IgD-negative memory B cell (primary cell): ENCODE data around the gene FOXO1. TPM values are rescaled to one million over a fixed set of nuclear protein-coding genes. Genes with fewer than 3 reads are reported as not detected.
A peak's percentile ranks its signal among the peaks of the same experiment; 100 is the strongest.

Experiments used
- H3K27ac Mint-ChIP-seq, 3 donors: one replicate each; pipeline ENCODE4 v1.8.0; 2020 to 2022; ENCODE audit warnings: mild to moderate bottlenecking in 3 of 3, mixed read lengths in 3 of 3, moderate library complexity in 1 of 3
- H3K27me3 Mint-ChIP-seq: one replicate; pipeline ENCODE4 v1.8.0; 2021; ENCODE audit warnings: mixed read lengths
- H3K36me3 Mint-ChIP-seq: one replicate; pipeline ENCODE4 v1.8.0; 2020; ENCODE audit warnings: mild to moderate bottlenecking, mixed read lengths
- H3K4me1 Mint-ChIP-seq, 3 donors: one replicate each; pipeline ENCODE4 v1.8.0; 2020 to 2022; ENCODE audit warnings: mixed read lengths in 3 of 3, mild to moderate bottlenecking in 1 of 3
- H3K4me3 Mint-ChIP-seq, 4 donors: one replicate each; pipeline ENCODE4 v1.8.0; 2020 to 2022; ENCODE audit warnings: mild to moderate bottlenecking in 4 of 4, mixed read lengths in 4 of 4, moderate library complexity in 3 of 4
- H3K9me3 Mint-ChIP-seq, 3 donors: one replicate each; pipeline ENCODE4 v1.8.0; 2020 to 2021; ENCODE audit warnings: mixed read lengths in 3 of 3, mild to moderate bottlenecking in 1 of 3
- polyA plus RNA-seq: library from polyadenylated mRNA; unstranded; fragments of 300-500 nt; fragmentation: Illumina TruSeq; gene quantifications from one replicate; pipeline ENCODE4 v1.2.3, GENCODE V29; 2021

The FOXO1 gene
- polyA plus RNA-seq, 1 donor from 2014 or later = 16.5 TPM

GRCh38 chr13:40657951-40658350 is 8.5 kb downstream of the FOXO1 start:
- Mint-ChIP-seq H3K4me3 (peak overlapping the region in 2 of 4 donors; percentile 53 to 59), H3K27me3 (no peaks in the 10 kb centered on the region), H3K4me1 (peaks cover 62 to 69% (median 67%) of the 10 kb centered on the region in 3 donors), H3K27ac (peak overlapping the region in 2 of 3 donors; percentile 67 to 80), H3K36me3 (peaks cover 3% of the 10 kb centered on the region), H3K9me3 (no peaks in the 10 kb centered on the region)

- Mint-ChIP-seq H3K4me3 (peak overlapping the region in 1 of 4 donors; percentile 61), H3K27me3 (no peaks in the 10 kb centered on the region), H3K4me1 (peaks cover 61 to 68% (median 67%) of the 10 kb centered on the region in 3 donors), H3K9me3 (no peaks in the 10 kb centered on the region), H3K36me3 (peaks cover 3% of the 10 kb centered on the region), H3K27ac (peak overlapping the region in 2 of 3 donors; percentile 67 to 83)
Observed at GRCh38 chr13:40657307-40657706, 9.1 kb downstream of the FOXO1 start.

- peaks cover 67 to 68% (median 67%) of the 10 kb centered on the region in 3 donors for H3K4me1 Mint-ChIP-seq
- peak overlapping the region in 1 of 3 donors; percentile 12 for H3K27ac Mint-ChIP-seq
- no peaks in the 10 kb centered on the region for H3K9me3 Mint-ChIP-seq
- H3K36me3 Mint-ChIP-seq = peaks cover 3% of the 10 kb centered on the region
- no peaks in the 10 kb centered on the region for H3K27me3 Mint-ChIP-seq
- peak overlapping the region in 1 of 4 donors; percentile 30 for H3K4me3 Mint-ChIP-seq
Observed at GRCh38 chr13:40656358-40656757, 10.1 kb downstream of the FOXO1 start.

- peaks cover 71 to 76% (median 71%) of the 10 kb centered on the region in 3 donors for H3K4me1 Mint-ChIP-seq
- H3K9me3 Mint-ChIP-seq = no peaks in the 10 kb centered on the region
- H3K36me3 Mint-ChIP-seq = peaks cover 2% of the 10 kb centered on the region
- no peaks in the 10 kb centered on the region for H3K27me3 Mint-ChIP-seq
- H3K4me3 Mint-ChIP-seq = peak overlapping the region; percentile 84 to 91 (median 88)
- peak overlapping the region; percentile 73 to 95 (median 85) for H3K27ac Mint-ChIP-seq
Observed at GRCh38 chr13:40653527-40654318, 12.7 kb downstream of the FOXO1 start.

- H3K4me3 Mint-ChIP-seq = peak overlapping the region; percentile 84 to 91 (median 88)
- peak overlapping the region; percentile 73 to 95 (median 85) for H3K27ac Mint-ChIP-seq
- no peaks in the 10 kb centered on the region for H3K27me3 Mint-ChIP-seq
- H3K9me3 Mint-ChIP-seq = no peaks in the 10 kb centered on the region
- H3K4me1 Mint-ChIP-seq = peaks cover 71 to 79% (median 73%) of the 10 kb centered on the region in 3 donors
- no peaks in the 10 kb centered on the region for H3K36me3 Mint-ChIP-seq
Observed at GRCh38 chr13:40652588-40652940, 13.9 kb downstream of the FOXO1 start.

- Mint-ChIP-seq H3K4me1 (peaks cover 72 to 78% (median 73%) of the 10 kb centered on the region in 3 donors), H3K4me3 (peak overlapping the region; percentile 84 to 91 (median 88)), H3K36me3 (no peaks in the 10 kb centered on the region), H3K27me3 (no peaks in the 10 kb centered on the region), H3K9me3 (no peaks in the 10 kb centered on the region), H3K27ac (peak overlapping the region; percentile 73 to 95 (median 85))
Observed at GRCh38 chr13:40651866-40652587, 14.4 kb downstream of the FOXO1 start.

GRCh38 chr13:40648841-40649240 is 17.6 kb downstream of the FOXO1 start:
- Mint-ChIP-seq H3K27me3 (no peaks in the 10 kb centered on the region), H3K9me3 (no peaks in the 10 kb centered on the region), H3K4me3 (no peak overlapping the region), H3K27ac (peak overlapping the region in 1 of 3 donors; percentile 50), H3K4me1 (peaks cover 71 to 78% (median 78%) of the 10 kb centered on the region in 3 donors), H3K36me3 (no peaks in the 10 kb centered on the region)

GRCh38 chr13:40648040-40648439 is 18.4 kb downstream of the FOXO1 start:
- Mint-ChIP-seq H3K27ac (peak overlapping the region in 1 of 3 donors; percentile 67), H3K4me1 (peaks cover 66 to 78% (median 75%) of the 10 kb centered on the region in 3 donors), H3K27me3 (no peaks in the 10 kb centered on the region), H3K9me3 (no peaks in the 10 kb centered on the region), H3K4me3 (peak overlapping the region in 2 of 4 donors; percentile 32 to 55), H3K36me3 (no peaks in the 10 kb centered on the region)

GRCh38 chr13:40644838-40645604 is 21.4 kb downstream of the FOXO1 start:
- Mint-ChIP-seq H3K4me3 (peak overlapping the region in 1 of 4 donors; percentile 52), H3K4me1 (peaks cover 67 to 73% (median 73%) of the 10 kb centered on the region in 3 donors), H3K36me3 (no peaks in the 10 kb centered on the region), H3K27me3 (no peaks in the 10 kb centered on the region), H3K9me3 (no peaks in the 10 kb centered on the region), H3K27ac (peak overlapping the region in 2 of 3 donors; percentile 27 to 30)

- Mint-ChIP-seq H3K4me1 (peaks cover 61 to 70% (median 68%) of the 10 kb centered on the region in 3 donors), H3K27ac (peak overlapping the region in 2 of 3 donors; percentile 4 to 54), H3K4me3 (peak overlapping the region in 1 of 4 donors; percentile 75), H3K9me3 (no peaks in the 10 kb centered on the region), H3K36me3 (no peaks in the 10 kb centered on the region), H3K27me3 (no peaks in the 10 kb centered on the region)
Observed at GRCh38 chr13:40640845-40641458, 25.5 kb downstream of the FOXO1 start.

- H3K4me3 Mint-ChIP-seq = peak overlapping the region in 1 of 4 donors; percentile 75
- H3K4me1 Mint-ChIP-seq = peaks cover 60 to 72% (median 70%) of the 10 kb centered on the region in 3 donors
- H3K9me3 Mint-ChIP-seq = no peaks in the 10 kb centered on the region
- H3K36me3 Mint-ChIP-seq = no peaks in the 10 kb centered on the region
- H3K27me3 Mint-ChIP-seq = no peaks in the 10 kb centered on the region
- peak overlapping the region in 2 of 3 donors; percentile 4 to 54 for H3K27ac Mint-ChIP-seq
Observed at GRCh38 chr13:40640202-40640601, 26.2 kb downstream of the FOXO1 start.

GRCh38 chr13:40639221-40639681 is 27.2 kb downstream of the FOXO1 start:
- Mint-ChIP-seq H3K27ac (peak overlapping the region; percentile 9 to 81 (median 27)), H3K36me3 (no peaks in the 10 kb centered on the region), H3K9me3 (no peaks in the 10 kb centered on the region), H3K4me1 (peaks cover 57 to 68% (median 67%) of the 10 kb centered on the region in 3 donors), H3K4me3 (peak overlapping the region in 2 of 4 donors; percentile 39 to 47), H3K27me3 (no peaks in the 10 kb centered on the region)

GRCh38 chr13:40637643-40638042 is 28.8 kb downstream of the FOXO1 start:
- Mint-ChIP-seq H3K4me3 (peak overlapping the region in 3 of 4 donors; percentile 7 to 79 (median 63)), H3K9me3 (no peaks in the 10 kb centered on the region), H3K27me3 (no peaks in the 10 kb centered on the region), H3K27ac (peak overlapping the region; percentile 26 to 46 (median 41)), H3K4me1 (peaks cover 58 to 67% (median 61%) of the 10 kb centered on the region in 3 donors), H3K36me3 (peaks cover 2% of the 10 kb centered on the region)
